Stimulated activated CD8-positive, alpha-beta memory T cell treated with anti-CD3 and anti-CD28 coated beads, Interleukin-12 subunit alpha, Interleukin-12 subunit beta, amount 100 ng/mL, for 24 hours (primary cell): Measurements from ENCODE around the gene PLA2G10.
"Not testable (repeated sequence)": the region's sequence is repeated elsewhere in the genome, so short reads cannot be mapped to it uniquely, and the experiment has no call there.

ENCODE experiments used
- DNase-seq: peaks from one replicate; pipeline ENCODE4 v3.0.0-alpha.2; 2020; ENCODE audit errors: extremely low read depth

PLA2G10 gene

DNA sequence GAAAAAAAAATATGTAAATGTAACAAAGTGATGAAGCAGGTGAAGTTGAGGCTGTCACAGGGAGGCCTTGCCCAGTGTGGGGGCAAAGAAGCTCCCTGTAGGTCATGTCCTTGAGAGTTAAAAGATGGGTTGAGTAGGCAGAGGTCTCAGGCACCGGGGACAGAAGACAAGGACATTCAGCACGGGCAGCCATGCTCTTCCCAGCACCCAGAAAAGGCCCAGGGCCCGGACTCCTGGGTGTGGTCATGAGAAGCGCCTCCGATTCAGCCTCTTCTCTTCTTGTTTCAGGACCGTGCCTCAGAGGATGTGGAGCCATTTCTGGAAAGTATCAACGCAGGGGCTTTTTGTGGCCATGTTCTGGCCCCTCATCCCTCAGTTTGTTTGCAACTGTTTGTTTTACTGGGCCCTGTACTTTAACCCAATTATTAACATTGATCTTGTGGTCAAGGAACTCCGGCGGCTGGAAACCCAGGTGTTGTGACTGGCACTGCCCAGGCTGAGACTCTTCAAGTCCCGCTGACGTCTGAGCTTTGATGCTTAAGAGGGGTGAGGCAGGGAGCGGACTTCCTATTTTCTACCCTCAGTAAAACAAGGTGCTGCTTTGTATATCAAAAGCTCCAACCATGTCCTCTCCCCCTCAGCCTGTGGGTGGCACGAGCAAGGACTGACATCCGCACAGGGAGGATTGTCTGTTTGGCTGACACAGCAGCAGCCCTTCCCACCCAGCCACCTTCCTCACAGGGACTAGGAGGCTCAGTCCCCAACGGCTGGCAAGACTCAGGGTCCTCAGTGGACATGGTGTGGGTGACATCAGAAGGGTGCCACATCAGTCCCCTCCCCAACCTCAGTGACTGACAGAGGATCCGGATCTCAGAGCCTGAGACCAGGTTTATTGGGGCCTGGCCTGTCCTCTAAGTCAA lies 26.5 kb downstream of the PLA2G10 start:
- DNase-seq: no peak

- DNase-seq: no peak
These were observed 36.0 kb downstream of the PLA2G10 start for GRCh38 chr16:14658063-14658462.

DNA sequence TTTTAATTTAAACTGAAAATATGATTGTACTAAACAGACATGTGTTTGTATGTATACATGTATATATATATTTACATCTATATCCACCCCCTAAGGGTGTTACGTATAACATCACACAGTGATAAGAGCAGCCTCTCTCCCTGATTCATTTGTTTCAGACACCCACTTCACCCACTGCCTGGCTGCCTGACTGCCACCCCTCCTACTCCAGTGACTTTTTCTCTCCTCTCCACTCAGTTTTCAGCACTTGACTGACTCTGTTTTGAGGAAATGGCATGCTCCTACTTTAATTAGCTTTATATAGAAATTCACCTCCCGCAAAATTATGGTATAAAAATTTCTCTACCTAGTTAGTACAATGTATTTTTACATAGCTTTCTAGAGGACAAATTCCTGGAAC lies 41.4 kb downstream of the PLA2G10 start:
- no peak for DNase-seq

DNA sequence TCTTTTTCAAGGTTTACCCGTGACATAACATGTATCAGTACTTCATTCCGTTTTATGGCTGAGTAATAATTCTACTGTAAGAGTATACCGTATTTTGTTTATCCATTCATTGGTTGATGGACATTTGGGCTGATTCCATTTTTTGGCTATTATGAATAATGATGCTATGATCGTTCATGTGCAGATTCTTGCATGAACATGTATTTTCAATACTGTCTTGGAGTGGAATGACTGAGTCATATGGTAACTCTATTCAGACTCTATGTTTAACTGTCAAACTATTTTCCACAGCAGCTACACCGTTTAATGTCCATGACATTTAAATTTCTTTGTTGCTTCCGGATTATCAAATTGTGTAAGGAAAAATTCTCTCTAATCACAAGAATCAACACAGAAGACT lies 43.5 kb downstream of the PLA2G10 start:
- no peak for DNase-seq

DNA sequence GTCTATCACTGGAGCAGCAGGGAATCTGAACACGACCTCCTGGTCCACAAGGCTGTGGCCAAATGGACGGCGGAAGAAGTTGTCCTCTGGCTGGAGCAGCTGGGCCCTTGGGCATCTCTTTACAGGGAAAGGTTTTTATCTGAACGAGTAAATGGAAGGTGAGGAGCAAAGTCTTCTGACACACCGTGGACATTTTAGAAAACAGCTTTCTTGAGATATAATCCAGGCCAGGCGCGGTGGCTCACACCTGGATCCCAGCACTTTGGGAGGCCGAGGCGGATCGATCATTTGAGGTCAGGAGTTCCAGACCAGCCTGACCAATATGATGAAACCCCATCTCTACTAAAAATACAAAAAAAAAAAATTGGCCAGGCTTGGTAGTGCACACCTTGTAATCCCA lies 44.3 kb downstream of the PLA2G10 start:
- DNase-seq: no peak

DNA sequence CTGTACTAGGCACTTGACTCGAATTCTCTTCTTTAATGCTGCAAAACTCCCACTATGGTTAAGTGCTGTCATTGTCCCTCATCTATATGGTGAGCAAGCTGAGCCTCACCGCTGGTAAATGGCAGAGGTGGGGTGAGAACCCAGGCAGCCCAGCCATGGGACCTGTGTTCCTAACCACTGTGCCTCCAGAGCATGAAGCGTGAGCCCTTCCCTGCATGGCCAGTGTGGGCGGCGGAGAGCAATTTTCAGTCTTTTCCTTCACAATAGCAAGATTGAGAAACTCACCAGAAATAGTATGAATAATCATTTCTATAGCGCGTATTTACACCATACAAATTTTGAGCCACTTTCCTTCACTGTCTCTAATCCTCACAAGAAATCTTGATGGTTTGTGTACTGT lies 52.2 kb downstream of the PLA2G10 start:
- DNase-seq: no peak

GRCh38 chr16:14641206-14641605 lies 52.9 kb downstream of the PLA2G10 start:
- no peak for DNase-seq

DNA sequence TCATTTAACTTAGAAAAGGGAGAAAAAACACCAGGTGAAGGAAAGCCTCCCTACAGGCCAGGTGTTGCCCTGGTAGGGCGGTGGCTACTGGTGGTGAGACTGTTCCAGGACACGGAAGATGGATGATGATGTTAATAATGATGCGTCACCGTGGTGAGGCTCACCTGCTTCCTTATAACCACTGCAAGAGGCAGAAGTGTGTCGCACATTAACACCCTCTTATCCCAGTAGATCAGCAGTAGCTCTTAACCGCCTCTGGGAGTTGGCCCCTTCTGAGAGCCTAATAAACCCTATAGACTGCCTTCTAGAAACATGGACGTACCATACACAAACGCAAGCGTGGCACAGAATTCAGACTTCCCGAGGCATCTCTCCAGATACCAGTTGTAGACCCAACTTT lies 53.6 kb downstream of the PLA2G10 start:
- no peak for DNase-seq

GRCh38 chr16:14636951-14637240 lies 57.2 kb downstream of the PLA2G10 start:
- not testable (repeated sequence) for DNase-seq

DNA sequence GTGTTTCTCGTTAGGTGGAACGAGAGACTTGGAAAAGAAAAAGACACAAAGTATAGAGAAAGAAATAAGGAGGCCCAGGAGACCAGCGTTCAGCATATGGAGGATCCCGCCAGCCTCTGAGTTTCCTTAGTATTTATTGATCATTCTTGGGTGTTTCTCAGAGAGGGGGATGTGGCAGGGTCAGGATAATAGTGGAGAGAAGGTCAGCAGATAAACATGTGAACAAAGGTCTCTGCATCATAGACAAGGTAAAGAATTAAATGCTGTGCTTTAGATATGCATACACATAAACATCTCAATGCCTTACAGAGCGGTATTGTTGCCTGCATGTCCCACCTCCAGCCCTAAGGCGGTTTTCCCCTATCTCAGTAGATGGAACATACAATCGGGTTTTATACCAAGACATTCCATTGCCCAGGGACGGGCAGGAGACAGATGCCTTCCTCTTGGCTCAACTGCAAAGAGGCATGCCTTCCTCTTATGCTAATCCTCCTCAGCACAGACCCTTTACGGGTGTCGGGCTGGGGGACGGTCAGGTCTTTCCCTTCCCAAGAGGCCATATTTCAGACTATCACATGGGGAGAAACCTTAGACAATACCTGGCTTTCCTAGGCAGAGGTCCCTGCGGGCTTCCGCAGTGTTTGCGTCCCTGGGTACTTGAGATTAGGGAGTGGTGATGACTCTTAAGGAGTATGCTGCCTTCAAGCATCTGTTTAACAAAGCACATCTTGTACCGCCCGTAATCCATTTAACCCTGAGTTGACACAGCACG lies 57.7 kb downstream of the PLA2G10 start:
- not testable (repeated sequence) for DNase-seq

- no peak for DNase-seq
These were observed 58.5 kb downstream of the PLA2G10 start for GRCh38 chr16:14635395-14636165.

GRCh38 chr16:14634389-14634725 lies 59.8 kb downstream of the PLA2G10 start:
- no peak for DNase-seq

DNA sequence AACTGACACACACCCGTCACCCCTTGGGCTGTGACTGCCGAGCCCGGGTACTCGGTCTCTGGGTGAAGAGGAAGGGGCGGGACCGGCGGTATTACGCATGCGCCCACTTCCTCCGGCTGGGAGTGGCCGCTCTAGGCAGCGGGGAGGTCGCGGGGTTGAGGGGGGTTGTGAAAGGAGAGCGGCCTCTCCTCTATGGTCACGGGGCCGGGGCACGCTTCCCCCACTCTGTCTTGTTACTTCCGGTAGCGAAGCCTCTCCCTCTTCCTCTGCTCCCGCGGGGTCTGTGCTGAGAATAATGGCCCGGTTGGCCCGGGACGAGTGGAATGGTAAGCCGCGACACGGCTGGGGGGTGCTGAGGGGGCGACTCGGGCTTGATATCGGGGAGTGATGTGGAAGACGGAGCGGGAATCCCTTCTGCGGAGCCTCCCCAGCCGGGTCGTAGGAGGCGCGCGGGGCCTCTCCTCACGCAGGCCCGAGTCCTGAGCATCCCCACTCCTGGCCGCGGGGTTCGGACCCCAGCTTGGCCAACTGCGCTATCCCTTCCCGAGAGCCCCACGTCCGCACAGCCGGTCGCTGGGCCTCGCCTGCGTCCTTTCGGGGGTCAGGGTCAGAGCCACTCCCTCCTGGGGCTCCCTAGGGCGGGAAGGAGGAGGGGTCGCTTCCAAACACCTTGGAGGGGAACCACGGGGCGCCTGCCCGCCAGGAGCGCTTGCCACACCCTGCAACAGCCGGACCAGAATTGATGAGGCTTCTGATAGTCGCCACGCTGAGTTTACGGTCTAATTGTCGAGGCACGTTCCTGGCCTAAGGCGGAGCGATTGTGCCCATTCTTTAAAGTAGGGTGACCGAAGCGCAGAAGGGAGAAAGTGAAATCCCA lies 61.2 kb downstream of the PLA2G10 start, which contains the start of gene BFAR:
TSS of gene BFAR (plus strand) at position 259 of the 877 bp plus-strand sequence. CDS start 11,396 bp downstream, outside the sequence.
- peak; percentile 99 for DNase-seq

DNA sequence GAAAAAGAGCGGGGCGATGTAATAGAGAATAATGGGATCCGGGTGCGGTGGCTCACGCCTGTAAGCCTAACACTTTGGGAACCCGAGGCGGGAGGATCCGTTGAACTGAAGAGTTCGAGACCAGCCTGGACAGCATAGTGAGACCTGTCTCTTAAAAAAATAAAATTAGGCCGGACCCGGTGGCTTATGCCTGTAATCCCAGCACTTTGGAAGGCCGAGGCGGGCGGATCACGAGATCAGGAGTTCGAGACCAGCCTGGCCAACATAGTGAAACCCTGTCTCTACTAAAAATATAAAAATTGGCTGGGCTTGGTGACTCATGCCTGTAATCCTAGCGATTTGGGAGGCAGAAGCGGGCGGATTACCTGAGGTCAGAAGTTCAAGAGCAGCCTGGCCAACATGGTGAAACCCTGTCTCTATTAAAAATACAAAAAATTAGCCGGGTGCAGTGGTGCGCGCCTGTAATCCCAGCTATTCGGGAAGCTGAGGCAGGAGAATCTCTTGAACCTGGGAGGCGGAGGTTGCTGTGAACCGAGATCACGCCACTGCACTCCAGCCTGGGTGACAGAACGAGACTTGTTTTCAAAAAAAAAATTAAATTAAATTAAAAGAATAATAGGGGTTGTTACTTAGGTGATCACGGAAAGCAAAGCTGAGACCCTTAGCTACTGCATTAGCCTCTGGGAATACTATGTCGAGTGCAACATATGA lies 63.3 kb downstream of the PLA2G10 start:
- not testable (repeated sequence) for DNase-seq

GRCh38 chr16:14629919-14630619 lies 64.0 kb downstream of the PLA2G10 start, which contains the start of gene PARN:
Gene PARN (minus strand): TSS chr16:14630260. CDS start chr16:14630125, 135 bp downstream.
- peak; percentile 98 for DNase-seq

DNA sequence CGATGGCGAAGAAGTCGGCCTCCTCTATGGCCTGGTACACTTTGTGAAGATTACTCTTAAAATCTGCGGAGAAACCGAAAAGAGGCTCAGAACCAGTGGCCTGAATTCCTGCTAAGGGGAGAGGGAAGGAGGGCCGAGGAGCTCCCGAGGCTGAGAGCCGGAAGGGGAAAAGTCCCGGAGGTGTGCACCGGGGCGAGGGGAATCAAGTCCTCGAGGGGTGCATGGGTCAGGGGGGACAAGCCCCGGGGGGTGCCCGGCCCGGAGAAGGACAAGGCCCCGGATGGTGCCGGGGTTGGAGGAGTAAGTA lies 64.5 kb downstream of the PLA2G10 start:
- no peak for DNase-seq

GRCh38 chr16:14628806-14629611 lies 65.1 kb downstream of the PLA2G10 start:
- no peak for DNase-seq

GRCh38 chr16:14627078-14627477 lies 67.0 kb downstream of the PLA2G10 start:
- DNase-seq: no peak
